HG03575 (cell line): ENCODE measurements around the gene INPP5A.
"Not testable (repeated sequence)": the region's sequence is repeated elsewhere in the genome, so short reads cannot be mapped to it uniquely, and the experiment has no call there.

Experiments
- ATAC-seq: cut with Tn5 transposase; IDR thresholded peaks from one replicate; pipeline ENCODE4 v1.9.1; 2021; ENCODE audit not compliant: unreplicated experiment, insufficient number of reproducible peaks, low FRiP score; ENCODE audit errors: extremely low read depth

INPP5A gene

DNA sequence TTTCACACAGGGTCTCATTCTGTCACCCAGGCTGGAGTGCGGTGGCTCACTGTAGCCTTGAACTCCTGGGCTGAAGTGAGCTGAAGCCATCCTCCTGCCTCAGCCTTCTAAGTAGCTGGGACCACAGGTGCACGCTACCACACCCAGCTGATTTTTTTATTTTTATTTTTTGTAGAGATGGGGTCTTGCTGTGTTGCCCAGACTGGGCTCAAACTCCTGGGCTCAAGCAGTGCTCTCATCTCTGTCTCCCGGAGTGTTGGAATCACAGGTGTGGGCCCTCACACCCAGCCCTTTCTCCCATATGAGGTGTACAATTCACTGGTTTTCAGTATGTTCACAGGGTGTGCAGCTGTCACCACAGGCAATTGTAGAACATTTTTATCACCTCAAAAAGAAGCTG, 5.2 kb downstream of the INPP5A start:
- ATAC-seq = no peak

DNA sequence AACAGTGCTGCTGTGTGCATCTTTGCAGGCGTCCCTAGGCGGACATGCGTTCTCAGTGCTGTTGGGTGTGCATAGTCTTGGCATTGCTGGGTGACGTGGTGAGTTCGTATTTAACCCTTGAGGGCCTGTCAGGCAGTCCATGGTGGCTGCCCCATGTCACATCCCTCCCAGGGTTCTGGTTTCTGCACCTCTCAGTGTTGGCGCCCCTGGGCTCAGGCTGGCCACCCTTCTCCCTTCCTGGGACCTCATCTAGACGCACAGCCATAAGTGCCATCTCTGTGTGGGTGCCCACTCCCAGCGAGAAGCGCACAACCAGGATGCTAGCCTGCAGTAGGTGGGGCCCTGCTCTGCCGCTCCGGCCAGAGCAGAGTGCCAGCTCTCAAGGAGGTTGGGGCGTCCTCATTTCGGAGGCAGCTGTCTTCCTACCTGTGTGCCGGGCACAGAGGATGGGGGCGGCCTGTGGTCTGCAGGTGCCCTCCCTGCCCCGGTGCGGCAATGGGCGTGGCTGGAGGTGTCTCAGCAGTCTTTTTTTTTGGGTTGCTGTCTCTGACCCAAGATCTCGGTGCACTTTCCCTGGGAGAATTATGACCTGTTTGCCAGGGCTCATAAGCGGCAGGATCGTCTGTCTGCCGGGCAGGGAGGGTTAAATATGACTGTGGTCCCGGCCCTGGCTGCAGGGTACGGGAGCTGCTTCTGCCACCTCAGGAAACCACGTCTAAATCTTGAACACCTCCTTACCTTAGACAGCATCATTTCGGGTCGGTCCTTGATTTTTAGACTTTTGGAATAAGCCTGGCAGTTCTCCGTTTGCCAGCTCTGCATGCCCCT, 6.5 kb downstream of the INPP5A start:
- no peak for ATAC-seq

DNA sequence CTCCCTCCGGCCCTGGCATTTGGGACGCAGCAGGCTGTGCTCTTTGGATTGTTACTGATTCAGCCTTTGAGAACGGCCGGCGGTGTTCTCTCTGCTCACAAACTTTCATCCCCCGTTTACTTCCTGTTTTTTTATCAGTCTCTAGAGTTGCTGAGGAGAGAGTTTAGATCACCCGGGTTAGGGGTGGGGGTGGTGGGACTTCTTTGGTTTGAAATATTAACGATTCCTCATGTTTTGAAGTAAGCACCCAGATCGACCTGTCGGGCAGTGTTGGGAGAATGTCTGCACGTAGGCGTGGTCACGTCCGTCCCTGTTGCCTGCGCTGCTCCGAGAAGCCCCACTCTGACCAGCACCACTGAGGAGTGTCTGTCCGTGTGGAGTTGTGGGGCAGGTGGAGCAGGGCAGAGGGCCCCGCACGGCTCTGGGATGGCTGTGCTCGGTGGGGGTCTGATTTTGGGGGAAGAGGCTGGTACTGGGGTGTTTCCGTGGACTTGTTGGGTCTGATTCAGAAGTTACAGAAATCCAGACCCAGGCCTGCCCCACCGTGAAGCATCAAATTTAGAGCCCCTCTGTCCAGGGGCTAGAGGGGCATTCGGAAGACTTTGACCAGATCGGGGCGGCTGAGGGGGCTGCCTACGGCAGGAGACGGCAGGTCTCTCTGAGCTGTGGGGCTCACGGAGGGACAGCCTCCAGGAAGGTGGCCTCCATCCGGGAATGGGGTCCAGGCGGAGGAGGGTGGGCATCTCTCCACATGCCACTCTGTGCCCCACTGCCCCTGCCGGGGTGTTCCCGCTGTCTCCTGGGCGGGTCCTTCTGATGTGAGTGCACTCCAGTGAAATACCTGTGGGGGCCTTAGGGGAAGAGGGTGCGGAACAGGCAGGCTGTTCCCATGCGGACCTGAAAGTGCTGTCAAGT, 7.4 kb downstream of the INPP5A start:
- ATAC-seq = no peak

DNA sequence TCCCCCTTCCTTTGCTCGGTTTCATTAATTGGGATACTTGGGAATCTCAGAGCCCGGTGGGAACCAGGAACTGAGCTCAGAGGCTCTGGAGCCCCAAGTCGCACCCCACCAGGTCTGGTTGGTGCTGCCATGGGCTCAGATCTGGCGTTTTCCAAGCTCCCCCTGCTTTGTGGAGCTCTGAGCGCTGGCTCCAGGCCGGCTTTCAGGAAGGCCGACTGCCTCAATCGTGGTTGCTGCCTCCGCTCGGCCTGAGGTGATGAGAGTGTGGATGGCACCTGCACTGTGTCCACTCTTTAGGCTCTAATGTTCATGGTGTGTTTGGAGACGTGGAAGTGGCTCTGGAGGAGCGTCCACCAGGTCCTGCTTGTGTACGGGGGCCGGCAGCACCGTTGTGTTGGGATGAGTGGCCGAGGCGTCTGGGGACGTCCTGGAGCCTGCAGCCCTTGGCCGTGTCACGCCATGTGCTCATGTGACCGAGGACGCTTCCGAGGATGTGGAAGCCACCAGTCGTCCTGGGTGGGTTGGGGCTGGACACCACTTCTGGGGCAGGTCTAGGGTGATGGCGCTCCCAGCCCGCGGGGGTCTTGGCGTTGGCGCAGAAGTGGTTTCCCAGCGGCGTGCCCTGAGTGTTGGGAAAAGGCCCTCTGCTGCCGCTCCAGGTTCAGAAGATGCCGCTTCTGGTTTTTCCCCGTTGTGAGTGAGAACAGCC, 8.2 kb downstream of the INPP5A start:
- no peak for ATAC-seq

DNA sequence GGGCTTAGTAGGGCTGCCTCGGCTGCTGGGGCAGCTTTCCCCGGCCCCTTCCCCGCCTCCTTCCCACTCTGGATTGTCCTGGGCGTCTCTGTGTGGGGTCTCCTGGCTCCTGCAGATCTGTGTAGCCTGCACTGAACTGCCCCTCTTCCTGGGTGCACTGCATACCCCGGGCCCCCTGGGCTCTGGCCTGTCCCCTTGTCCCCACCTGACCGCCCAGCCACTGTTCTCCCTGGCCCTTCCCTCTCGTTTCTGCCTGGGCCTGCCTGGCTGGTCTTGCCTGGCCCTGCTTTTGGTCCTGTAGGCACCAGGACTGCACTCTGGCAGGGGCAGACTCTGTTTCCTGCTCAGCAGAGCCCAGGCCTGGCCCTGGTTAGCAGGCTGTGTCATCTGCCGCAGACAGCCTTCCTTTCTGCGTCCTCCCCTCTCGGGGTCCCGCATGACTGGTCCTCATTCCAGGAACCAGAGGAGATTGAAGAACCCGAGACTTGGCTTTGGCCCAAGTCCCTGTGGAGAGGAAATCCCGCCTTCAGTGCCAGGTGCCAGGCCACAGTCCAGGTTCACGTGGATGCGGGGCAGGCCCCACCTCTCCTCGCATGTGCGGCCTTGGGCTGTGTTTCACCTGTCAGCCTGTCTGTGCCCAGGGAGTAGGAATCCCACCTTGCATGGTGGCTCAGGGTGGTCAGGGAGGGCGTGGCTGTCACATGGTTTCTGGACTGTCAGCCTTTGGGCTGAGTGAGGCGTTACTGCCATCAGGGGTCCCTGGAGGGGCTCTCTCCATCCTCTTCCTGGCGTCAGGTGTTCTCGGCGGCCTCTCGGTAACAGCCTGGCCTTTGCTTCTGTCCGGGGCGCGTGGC, 9.2 kb downstream of the INPP5A start:
- ATAC-seq = no peak

DNA sequence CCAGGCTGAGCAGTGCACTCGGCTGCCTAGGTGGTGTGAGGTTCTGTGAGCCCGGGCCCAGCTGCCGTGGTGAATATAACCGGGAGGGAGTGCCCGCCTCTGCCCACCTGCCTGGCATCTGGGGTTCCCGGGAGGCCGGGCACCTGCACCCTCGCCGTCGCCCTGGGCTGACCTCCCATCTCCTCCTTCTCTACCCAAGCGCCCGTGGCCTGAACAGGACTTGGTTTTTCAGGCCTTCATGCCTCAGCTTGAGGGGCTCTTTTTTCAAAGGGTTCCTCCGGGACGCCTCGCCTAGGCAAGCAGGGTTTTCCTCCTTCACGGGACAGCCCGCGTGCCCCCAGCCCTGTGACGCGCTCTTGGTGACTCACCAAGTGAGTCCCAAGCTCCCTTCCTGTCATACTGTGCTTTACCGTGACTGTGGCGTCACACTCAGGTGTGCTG, 9.9 kb downstream of the INPP5A start:
- ATAC-seq = no peak

DNA sequence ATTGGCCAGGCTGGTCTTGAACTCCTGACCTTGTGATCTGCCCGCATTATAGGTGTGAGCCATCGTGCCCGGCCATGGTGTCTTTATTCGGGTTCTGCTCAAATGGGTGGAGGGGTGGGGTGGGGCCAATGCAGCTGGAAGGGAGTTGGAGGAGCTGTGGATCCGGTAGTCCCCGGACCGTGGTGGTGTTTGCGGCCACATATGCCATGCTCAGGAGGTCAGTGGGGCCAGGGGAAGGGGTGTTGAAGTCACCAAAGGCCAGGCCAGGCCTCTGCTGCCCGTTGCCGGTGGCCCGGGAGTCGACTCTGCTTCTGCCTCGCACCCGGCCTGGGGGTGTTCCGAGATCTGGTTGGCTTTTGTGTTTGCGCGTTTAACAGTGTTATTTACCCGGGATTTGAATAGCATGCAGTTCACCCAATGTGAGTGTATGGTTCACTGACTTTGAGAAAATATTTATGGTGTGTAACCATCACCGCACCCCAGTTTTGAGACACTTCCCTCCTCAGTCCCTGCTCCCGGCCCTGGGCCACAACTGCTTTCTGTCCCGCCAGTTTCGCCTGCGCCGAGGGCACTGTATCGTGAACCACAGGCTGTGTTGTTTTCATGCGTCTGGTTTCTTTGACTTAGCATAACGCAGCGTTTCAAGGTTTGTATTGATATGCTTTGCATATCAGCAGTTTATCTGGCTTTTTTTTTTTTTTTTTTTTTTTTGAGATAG, 10.7 kb downstream of the INPP5A start:
- no peak for ATAC-seq

DNA sequence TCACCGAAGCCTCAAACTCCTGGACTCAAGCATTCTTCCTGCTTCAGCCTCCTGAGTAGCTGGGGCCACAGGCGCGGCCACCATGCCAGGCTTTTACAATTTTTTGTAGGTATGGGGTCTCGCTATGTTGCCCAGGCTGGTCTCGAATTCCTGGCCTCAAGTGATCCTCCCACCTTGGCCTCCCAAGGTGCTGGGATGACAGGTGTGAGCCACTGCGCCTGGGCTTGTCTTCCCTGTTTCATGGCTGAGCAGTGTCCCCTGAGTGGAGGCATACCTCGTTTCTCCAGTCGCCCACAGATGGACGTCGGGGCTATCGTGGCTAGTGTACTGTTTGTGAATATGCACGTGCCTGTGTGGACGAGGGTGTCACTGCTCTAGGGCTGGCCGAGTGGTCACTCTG, 11.3 kb downstream of the INPP5A start:
- ATAC-seq = no peak

DNA sequence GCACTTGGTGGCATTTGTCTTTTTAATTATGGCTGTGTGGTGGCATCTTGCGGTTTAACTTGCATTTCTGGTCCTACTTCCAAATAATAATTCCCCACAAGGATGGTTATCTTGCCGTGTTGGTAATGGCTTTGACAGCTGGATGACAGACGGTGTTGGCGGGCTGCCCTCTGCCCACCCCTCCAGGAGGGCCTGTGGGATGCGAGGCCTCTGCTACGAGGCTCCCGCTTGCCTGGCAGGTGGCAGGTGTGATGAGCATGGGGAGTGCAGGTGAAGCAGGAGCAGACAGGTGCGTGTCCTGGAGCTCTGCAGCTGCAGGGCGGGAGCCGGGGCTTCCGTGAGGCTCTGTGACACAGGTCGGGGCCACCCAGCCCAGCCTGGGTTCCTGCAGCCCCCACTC, 11.8 kb downstream of the INPP5A start:
- ATAC-seq = no peak

DNA sequence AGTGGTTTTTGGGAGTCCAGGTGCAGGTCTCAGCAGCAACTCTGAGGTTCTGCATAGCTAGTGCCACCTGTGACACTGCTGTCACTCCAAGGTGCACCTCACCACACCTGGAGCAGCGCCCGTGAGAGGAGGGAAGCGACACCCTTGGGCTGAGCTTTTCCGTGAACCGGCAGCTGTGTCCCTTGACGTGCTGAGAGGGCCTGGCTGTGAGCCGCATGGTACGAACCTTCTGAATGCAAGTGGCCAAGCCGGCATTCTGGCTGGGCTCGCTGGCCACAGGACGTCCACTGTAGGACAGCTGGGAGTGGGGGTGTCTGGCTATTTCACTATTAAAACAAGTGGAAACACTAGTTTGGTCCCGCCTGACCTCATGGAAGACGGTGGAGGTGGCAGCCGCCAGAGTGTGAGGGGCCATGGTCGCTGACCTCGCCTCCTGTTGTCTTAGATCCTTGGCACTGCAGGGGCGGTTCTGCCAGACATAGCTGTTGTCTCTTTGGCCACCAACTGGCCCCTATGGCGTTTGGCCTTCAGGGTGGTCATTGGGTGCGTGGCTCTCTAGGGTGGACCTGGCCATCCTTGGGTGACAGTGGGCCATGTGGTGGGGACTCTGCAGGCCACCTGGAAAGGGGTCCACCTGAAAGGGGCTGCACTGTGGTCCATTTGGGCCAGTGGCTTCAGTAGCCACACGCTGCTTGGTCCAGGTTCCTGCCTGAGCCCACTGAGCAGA, 12.9 kb downstream of the INPP5A start:
- no peak for ATAC-seq

DNA sequence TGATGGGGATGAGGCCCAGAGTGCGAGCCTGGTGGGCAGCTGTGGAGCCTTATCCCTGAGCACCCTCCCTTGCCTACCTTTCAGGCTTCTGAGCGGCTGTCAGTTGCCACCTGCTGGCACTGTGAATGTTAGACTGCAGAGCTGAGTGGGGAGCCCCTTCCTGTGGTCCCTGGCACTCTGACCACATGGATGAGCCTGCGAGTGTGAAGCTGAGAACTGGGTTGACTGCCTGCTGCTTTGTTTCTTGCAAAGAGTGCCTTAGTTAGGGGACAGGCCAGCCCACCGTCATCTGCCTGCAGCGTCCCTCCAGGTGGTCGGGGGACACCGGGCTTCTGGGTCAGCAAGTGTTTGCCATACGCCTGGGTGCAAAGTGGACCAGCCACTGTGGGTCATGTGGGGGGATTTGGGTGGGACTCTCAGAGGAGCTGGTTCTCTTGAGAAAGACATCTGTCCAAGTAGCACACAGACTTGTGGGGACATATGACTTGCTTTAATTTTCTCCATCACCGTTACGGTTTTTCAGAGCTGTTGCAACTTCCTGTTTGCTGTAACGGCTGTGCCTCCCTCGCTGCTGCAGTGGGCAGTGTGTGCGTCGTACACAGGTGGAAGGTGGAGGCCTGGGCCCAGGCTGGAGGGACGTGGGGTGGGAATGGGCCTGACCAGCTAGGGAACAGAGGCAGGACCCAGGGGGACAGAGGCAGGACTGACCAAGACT, 13.7 kb downstream of the INPP5A start:
- no peak for ATAC-seq

DNA sequence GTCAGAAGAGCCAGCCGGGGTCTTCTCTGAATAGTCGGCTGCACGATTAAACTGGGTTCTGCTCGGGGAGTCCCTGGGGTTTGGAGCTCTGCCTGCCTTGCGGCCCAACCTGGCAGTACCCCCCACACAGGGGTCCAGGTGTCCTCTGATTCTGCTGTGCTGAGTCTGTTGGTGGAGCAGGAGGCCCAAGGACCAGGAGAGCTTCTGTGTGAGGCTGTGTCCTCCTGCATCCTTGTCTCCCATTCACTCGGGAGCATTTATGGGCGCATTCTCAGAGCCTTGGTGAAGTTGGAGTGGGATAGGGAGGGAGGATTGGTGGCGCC, 14.2 kb downstream of the INPP5A start:
- ATAC-seq = no peak

DNA sequence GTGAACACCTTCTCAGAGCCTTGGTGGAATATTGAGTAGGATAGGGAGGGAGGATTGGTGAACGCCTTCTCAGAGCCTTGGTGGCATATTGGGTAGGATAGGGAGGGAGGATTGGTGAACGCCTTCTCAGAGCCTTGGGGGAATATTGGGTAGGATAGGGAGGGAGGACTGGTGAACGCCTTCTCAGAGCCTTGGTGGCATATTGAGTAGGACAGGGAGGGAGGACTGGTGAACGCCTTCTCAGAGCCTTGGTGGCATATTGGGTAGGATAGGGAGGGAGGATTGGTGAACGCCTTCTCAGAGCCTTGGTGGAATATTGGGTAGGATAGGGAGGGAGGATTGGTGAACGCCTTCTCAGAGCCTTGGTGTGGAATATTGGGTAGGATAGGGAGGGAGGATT, 15.0 kb downstream of the INPP5A start:
- ATAC-seq = not testable (repeated sequence)

DNA sequence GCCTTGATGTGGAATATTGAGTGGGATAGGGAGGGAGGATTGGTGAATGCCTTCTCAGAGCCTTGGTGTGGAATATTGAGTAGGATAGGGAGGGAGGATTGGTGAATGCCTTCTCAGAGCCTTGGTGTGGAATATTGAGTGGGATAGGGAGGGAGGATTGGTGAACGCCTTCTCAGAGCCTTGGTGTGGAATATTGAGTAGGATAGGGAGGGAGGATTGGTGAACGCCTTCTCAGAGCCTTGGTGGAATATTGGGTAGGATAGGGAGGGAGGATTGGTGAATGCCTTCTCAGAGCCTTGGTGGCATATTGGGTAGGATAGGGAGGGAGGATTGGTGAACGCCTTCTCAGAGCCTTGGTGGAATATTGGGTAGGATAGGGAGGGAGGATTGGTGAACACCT, 16.0 kb downstream of the INPP5A start:
- ATAC-seq = not testable (repeated sequence)

DNA sequence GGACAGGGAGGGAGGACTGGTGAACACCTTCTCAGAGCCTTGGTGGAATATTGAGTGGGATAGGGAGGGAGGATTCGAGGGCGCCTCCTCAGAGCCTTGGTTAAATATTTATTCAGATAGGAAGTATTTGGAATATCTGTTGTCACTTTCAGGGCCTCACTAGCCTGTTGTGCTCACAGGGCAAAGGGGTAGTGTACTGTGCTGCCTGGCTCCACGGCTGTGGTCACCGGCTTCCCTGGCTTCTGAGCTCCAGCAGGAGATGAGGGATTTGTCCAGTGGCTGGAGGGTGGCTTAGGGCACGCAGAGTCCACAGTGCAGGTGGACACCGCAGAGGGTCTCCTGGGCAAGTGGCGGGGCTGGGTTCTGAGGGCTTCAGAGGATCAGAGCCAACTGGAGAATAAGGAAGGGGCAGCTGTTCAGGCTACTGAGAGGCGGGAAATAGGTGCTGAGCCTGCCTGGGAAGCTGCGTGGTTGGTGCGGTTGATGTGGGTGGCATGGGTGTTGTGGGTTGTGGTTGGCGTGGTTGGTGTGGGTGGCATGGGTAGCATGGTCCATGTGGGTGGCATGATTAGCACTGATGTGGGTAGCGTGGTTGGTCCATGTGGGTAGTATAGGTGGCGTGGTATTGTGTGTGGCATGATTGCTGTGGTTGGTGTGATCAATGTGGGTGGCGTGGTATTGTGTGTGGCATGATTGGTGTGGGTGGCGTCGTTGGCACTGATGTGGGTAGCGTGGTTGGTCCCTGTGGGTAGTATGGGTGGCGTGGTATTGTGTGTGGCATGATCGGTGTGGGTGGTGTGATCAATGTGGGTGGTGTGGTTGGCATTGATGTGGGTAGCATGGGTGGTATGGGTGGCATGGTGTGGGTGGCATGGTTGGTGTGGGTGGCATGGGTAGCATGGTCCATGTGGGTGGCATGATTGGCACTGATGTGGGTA, 16.7 kb downstream of the INPP5A start:
- no peak for ATAC-seq
